GM10266 (cell line): Measurements from ENCODE around the gene SRC.

Source experiments
- DNase-seq: peaks from one replicate; pipeline ENCODE4 v3.0.0; 2012; ENCODE audit errors: extremely low spot score
- CTCF ChIP-seq: IDR thresholded peaks from 2 replicates; pipeline ENCODE4 v1.5.1; 2012; ENCODE audit warnings: mild to moderate bottlenecking, low read depth; ENCODE audit not compliant: control insufficient read depth, insufficient read depth; ENCODE audit errors: missing control alignments

The SRC gene

DNA sequence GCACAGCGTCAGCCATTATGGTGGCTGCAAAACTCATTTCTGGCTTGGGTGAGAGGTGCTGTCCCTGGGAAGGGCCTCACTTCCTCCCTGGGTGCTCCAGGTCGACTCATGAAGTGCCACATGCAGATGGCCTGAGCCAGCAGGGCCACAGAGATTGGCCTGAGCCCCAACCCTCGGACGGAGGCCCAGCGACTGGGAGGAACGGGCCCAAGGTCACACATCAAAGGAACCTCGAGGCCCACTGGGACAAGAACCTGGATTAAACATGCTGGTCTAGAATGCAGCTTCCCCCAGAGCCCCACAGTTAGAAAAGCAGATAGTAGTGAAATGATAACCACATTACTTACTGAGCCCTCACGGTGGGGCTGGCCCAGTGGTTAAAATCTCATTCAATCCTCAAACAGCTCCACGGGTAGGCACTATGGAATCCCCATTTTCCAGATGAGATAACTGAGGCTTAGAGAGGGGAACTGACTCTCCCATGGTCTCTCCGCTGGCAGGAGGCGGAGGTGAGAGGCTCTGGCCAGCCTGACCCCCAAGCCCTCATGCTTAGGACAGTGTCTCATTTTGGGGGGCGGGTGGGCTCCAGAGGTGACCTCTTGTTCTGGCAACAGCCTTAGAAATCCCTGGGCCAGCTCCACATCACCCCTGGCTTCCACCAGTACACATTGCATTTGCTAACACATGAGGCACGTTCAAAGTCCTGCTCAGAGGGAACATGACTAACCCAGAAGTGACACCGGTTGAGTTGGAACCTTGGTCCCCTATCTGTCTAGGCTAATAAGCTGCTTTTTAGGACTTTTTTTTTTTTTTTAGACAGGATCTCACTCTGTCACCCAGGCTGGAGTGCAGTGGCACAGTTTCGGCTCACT lies 53.0 kb downstream of the SRC start:
- TF ChIP-seq CTCF, result no peak
- DNase-seq, result no peak

DNA sequence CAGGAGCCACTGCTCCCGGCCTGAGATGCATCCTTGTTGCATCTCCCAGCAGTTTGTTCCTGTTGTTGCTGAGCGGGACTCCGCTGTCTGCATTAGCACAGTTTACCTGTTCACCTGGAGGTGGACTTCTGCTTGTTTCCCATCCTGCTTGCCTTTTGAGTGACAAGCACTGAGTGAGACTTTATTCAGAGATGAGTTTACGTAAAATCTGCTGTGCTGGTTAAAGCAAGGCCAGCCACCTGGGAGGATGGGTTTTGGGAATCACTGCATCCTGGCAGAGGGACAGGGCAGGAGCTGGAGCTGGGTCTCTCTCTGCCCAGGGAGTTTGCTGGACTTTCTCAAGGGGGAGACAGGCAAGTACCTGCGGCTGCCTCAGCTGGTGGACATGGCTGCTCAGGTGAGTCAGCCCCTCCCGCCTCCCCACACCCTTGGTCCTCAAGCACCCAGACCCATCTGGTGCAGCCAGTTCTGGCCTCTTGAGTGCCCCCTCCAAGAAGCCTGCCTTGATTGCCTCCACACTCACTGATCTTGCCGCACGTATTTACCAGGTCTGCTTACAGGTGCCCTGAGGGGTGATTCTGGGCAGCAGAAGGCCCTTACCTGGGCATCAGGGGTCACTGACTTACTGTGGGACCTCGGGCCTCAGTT lies 55.5 kb downstream of the SRC start:
- no peak for TF ChIP-seq CTCF
- no peak for DNase-seq

- TF ChIP-seq CTCF, result no peak
- no peak for DNase-seq
Measured at GRCh38 chr20:37401930-37402675, 56.2 kb downstream of the SRC start.

DNA sequence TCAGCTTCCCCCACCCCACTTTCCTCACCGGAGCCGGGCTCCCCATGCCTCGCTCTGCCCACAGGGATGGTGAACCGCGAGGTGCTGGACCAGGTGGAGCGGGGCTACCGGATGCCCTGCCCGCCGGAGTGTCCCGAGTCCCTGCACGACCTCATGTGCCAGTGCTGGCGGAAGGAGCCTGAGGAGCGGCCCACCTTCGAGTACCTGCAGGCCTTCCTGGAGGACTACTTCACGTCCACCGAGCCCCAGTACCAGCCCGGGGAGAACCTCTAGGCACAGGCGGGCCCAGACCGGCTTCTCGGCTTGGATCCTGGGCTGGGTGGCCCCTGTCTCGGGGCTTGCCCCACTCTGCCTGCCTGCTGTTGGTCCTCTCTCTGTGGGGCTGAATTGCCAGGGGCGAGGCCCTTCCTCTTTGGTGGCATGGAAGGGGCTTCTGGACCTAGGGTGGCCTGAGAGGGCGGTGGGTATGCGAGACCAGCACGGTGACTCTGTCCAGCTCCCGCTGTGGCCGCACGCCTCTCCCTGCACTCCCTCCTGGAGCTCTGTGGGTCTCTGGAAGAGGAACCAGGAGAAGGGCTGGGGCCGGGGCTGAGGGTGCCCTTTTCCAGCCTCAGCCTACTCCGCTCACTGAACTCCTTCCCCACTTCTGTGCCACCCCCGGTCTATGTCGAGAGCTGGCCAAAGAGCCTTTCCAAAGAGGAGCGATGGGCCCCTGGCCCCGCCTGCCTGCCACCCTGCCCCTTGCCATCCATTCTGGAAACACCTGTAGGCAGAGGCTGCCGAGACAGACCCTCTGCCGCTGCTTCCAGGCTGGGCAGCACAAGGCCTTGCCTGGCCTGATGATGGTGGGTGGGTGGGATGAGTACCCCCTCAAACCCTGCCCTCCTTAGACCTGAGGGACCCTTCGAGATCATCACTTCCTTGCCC lies 57.4 kb downstream of the SRC start:
- no peak for DNase-seq
- TF ChIP-seq CTCF, result no peak

GRCh38 chr20:37404461-37404890 lies 58.5 kb downstream of the SRC start:
- no peak for DNase-seq

DNA sequence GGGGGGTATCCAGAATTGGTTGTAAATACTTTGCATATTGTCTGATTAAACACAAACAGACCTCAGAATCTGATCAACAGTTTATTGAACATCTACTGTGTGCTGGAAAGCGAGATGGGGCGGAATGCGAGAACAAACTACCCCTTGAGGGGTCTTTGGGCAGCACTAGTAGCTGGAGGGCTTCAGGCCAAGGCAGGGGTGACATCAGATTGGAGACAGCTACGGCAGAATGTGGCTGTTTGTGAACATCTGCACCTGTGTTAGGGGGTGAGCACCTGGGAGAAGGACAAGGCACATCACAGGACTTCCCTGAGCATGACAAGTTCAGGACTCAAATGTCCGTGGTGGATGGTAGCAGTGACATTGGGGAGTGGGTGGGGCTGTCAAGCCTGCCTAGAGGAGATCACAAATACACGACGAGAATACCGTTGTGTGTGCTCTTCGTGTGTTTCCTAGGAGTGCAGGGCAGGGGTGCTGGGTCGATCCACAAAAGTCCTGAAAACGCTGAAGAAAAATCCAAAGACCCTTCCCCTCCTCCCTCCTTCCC lies 59.5 kb downstream of the SRC start:
- no peak for DNase-seq
- no peak for TF ChIP-seq CTCF

More at GRCh38 chr20:37404461-37404890, 58.5 kb downstream of the SRC start:
- TF ChIP-seq CTCF, result no peak
